ENCODE measurements around the gene CRB1.
"Not testable (repeated sequence)": the region's sequence is repeated elsewhere in the genome, so short reads cannot be mapped to it uniquely, and the experiment has no call there.

The CRB1 gene

GRCh38 chr1:197400522-197400902 is 132.5 kb downstream of the CRB1 start:
- H3K4me3 ChIP-seq = no peak overlapping the region

DNA sequence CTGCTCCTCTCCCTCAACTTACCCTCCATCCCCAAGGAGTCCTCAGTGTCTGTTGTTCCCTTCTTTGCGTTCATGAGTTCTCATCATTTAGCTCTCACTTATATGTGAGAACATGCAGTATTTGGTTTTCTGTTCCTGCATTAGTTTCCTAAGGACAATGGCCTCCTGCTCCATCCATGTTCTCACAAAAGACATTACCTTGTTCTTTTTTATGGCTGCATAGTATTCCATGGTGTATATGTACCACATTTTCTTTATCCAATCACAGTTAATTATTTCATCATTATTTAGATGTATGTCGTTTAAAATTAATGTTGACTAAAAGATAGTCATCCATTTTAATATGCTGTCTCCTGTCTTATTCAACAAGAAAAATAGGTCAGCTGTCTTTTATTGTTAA is 134.1 kb downstream of the CRB1 start:
- Histone ChIP-seq H3K4me2 (no peak overlapping the region), H3K4me3 (no peak overlapping the region), H3K36me3 (no peaks in the 10 kb centered on the region), H3K27me3 (no peaks in the 10 kb centered on the region), H4K20me1 (no peaks in the 10 kb centered on the region), H3K4me1 (no peaks in the 10 kb centered on the region), H3K9ac (no peak overlapping the region), H3K9me3 (replicated peaks in 1 of 11) (peaks cover 0 to 9% (median 0%) of the 10 kb centered on the region in 11 experiments; a peak in 4 of 22 replicates), H3K27ac (no peak overlapping the region)
- TF ChIP-seq Cebpa-rat (IDR thresholded peaks at IDR 0.05) = no peak

More at GRCh38 chr1:197400522-197400902, 132.5 kb downstream of the CRB1 start:
- no peak for TF ChIP-seq Cebpa-rat (IDR thresholded peaks at IDR 0.05)
- no peak overlapping the region for H3K4me2 ChIP-seq
- H4K20me1 ChIP-seq = no peaks in the 10 kb centered on the region
- no peaks in the 10 kb centered on the region for H3K36me3 ChIP-seq
- H3K9ac ChIP-seq = no peak overlapping the region
- peaks cover 0 to 5% (median 0%) of the 10 kb centered on the region in 11 experiments; a peak in 4 of 22 replicates for H3K9me3 ChIP-seq (replicated peaks in 1 of 11)
- H3K27ac ChIP-seq = no peak overlapping the region
- H3K4me1 ChIP-seq = no peaks in the 10 kb centered on the region
- H3K27me3 ChIP-seq = no peaks in the 10 kb centered on the region

DNA sequence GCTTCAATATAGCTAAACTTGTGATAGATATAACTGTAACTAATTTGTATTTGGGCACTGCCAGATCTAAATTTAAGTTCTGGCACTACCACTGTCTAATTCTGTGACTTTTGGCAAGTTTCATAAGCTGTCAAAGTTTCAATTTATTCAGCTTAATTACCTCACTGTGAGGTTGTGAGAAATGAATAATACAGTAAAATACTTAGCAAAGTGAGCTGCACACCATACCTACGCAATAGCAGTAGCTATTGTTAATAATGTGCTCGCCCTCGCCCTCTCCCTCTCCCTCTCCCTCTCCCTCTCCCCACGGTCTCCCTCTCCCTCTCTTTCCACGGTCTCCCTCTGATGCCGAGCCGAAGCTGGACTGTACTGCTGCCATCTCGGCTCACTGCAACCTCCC is 136.7 kb downstream of the CRB1 start:
- not testable (repeated sequence) for H3K27me3 ChIP-seq; H3K9ac ChIP-seq; H3K4me1 ChIP-seq; H3K27ac ChIP-seq; H3K4me3 ChIP-seq; H4K20me1 ChIP-seq; H3K36me3 ChIP-seq; H3K9me3 ChIP-seq (replicated peaks in 1 of 11); H3K4me2 ChIP-seq

- not testable (repeated sequence) for H3K4me3 ChIP-seq; H4K20me1 ChIP-seq; H3K4me1 ChIP-seq; H3K4me2 ChIP-seq; H3K27ac ChIP-seq; H3K36me3 ChIP-seq; H3K27me3 ChIP-seq; H3K9me3 ChIP-seq (replicated peaks in 1 of 11); H3K9ac ChIP-seq
These were observed 137.6 kb downstream of the CRB1 start for GRCh38 chr1:197405614-197406013.

DNA sequence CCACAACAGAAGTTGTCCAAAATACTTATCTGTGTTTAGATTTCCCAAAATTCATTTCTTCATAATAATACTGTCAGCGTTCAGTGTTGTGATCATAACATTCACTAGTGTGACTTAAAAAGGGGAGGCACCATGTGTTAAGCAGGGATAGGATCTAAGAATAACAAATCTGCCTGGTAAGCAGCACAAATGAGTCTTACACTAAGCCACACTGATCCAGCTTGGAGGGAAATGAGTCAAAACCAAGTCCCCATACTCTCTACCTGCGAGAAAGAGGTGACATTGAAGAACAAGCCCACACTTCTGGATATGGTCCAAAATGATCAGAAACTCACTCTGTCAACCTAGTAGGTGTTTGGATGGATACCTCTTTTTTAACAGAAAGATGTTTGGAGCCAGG is 145.5 kb downstream of the CRB1 start:
- Histone ChIP-seq H3K4me2 (no peak overlapping the region), H3K9me3 (replicated peaks in 1 of 11) (no peaks in the 10 kb centered on the region), H3K9ac (no peak overlapping the region), H4K20me1 (no peaks in the 10 kb centered on the region), H3K4me3 (no peak overlapping the region), H3K27ac (no peak overlapping the region), H3K27me3 (no peaks in the 10 kb centered on the region), H3K4me1 (no peaks in the 10 kb centered on the region), H3K36me3 (no peaks in the 10 kb centered on the region)
- TF ChIP-seq Cebpa-rat (IDR thresholded peaks at IDR 0.05) = no peak

DNA sequence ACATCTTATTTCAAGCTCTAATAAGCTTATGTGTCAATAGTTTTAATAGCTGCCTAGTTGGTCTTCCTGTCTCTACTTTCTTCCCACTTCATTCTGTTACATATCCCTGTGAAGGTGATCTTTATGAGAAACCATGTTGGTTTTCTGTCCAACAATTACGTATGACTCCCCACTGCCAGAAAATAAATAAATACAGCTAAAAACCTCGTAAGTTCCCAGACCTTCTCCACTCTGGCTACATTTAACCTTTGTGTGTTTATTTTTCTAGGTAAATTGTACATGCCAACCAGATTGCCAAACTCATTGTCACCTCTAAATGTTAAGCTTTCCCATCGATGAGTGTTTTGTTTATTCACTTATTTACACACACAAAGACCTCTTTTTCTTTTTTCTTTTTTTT is 147.2 kb downstream of the CRB1 start:
- H3K4me1 ChIP-seq = no peaks in the 10 kb centered on the region
- H3K36me3 ChIP-seq = no peaks in the 10 kb centered on the region
- no peak overlapping the region for H3K4me2 ChIP-seq
- TF ChIP-seq Cebpa-rat (IDR thresholded peaks at IDR 0.05) = no peak
- H3K4me3 ChIP-seq = no peak overlapping the region
- H3K27me3 ChIP-seq = no peaks in the 10 kb centered on the region
- H4K20me1 ChIP-seq = no peaks in the 10 kb centered on the region
- no peaks in the 10 kb centered on the region for H3K9me3 ChIP-seq (replicated peaks in 1 of 11)
- no peak overlapping the region for H3K27ac ChIP-seq
- H3K9ac ChIP-seq = no peak overlapping the region

GRCh38 chr1:197418693-197419092 is 150.6 kb downstream of the CRB1 start:
- H3K4me2 ChIP-seq = no peak overlapping the region
- H3K27ac ChIP-seq = no peak overlapping the region
- no peaks in the 10 kb centered on the region for H3K4me1 ChIP-seq
- H3K36me3 ChIP-seq = no peaks in the 10 kb centered on the region
- no peaks in the 10 kb centered on the region for H3K9me3 ChIP-seq (replicated peaks in 1 of 11)
- no peaks in the 10 kb centered on the region for H3K27me3 ChIP-seq
- peak in 1 of 11 experiments; percentile 37; a peak in 1 of 22 replicates for TF ChIP-seq Cebpa-rat (IDR thresholded peaks at IDR 0.05)
- H3K9ac ChIP-seq = no peak overlapping the region
- H3K4me3 ChIP-seq = no peak overlapping the region
- H4K20me1 ChIP-seq = no peaks in the 10 kb centered on the region

DNA sequence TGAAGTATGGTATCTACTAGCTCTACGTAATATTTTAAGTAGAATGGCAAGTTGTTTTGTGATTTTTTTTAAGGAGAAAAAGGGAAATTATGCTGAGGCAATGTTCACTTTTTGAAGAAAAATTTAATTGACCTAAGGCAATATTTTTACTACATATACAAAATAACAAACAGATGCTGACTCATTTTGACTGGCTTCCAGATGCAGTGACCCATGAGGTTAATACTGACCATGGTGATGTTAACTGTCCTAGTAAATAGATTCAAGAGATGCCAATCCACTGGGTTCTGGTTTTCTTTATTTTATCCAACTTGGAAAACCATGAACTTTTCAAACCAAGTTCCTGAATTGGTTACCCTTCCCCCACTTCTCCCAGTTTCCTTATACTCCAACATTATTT is 154.9 kb downstream of the CRB1 start:
- no peaks in the 10 kb centered on the region for H3K9me3 ChIP-seq (replicated peaks in 1 of 11)
- no peaks in the 10 kb centered on the region for H4K20me1 ChIP-seq
- TF ChIP-seq Cebpa-rat (IDR thresholded peaks at IDR 0.05) = no peak
- no peak overlapping the region for H3K4me3 ChIP-seq
- H3K4me2 ChIP-seq = no peak overlapping the region
- H3K36me3 ChIP-seq = no peaks in the 10 kb centered on the region
- no peak overlapping the region for H3K27ac ChIP-seq
- H3K27me3 ChIP-seq = no peaks in the 10 kb centered on the region
- no peak overlapping the region for H3K9ac ChIP-seq
- H3K4me1 ChIP-seq = peaks cover 0 to 6% (median 0%) of the 10 kb centered on the region in 10 experiments; a peak in 5 of 20 replicates

DNA sequence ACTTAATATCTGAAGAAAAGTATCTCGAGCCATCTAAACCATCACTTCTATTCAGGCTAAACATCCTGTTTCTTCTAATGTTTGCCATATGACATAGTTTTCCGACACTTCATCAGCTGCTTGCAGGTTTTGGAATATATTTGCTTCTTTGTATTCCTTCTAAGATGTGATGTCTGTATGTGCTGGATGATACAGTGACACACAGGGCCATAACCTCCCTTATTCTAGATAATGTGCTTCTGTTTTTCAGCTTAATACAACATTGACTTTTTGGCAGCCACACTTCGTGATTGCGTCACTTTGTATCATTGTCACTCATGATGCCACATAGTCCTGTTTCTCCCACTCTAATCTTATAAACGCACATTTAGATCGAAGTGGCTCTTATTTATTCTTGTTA is 156.3 kb downstream of the CRB1 start:
- Histone ChIP-seq H3K9ac (no peak overlapping the region), H3K27me3 (no peaks in the 10 kb centered on the region), H3K9me3 (replicated peaks in 1 of 11) (no peaks in the 10 kb centered on the region), H4K20me1 (no peaks in the 10 kb centered on the region), H3K27ac (no peak overlapping the region), H3K36me3 (no peaks in the 10 kb centered on the region), H3K4me1 (peaks cover 0 to 6% (median 0%) of the 10 kb centered on the region in 10 experiments; a peak in 5 of 20 replicates), H3K4me2 (no peak overlapping the region), H3K4me3 (no peak overlapping the region)
- TF ChIP-seq Cebpa-rat (IDR thresholded peaks at IDR 0.05) = peak in 3 of 11 experiments; percentile 12 to 32 (median 31); a peak in 1 of 22 replicates

DNA sequence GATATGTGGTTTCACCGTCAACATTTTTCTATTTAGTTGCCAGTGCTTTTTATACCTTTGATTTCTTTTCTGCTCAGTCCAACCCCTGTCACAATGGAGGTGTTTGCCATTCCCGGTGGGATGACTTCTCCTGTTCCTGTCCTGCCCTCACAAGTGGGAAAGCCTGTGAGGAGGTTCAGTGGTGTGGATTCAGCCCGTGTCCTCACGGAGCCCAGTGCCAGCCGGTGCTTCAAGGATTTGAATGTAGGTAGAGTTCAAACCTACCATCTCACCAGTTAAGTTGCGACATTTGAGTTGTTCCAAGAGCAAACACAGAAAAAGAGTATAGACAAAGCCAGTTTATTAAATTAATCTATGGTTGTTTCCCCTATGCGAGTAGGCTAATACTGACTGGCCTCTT is 161.3 kb downstream of the CRB1 start:
- TF ChIP-seq Cebpa-rat (IDR thresholded peaks at IDR 0.05) = peak in 1 of 11 experiments; percentile 31; a peak in 1 of 22 replicates
- Histone ChIP-seq H3K36me3 (no peaks in the 10 kb centered on the region), H3K27me3 (no peaks in the 10 kb centered on the region), H3K27ac (no peak overlapping the region), H3K4me1 (peaks cover 0 to 6% (median 0%) of the 10 kb centered on the region in 10 experiments; a peak in 5 of 20 replicates), H3K9ac (no peak overlapping the region), H3K9me3 (replicated peaks in 1 of 11) (no peaks in the 10 kb centered on the region), H4K20me1 (no peaks in the 10 kb centered on the region), H3K4me2 (no peak overlapping the region), H3K4me3 (no peak overlapping the region)
